GM19238 (cell line): ENCODE results near the gene CADPS.

Source experiments
- DNase-seq: peaks from one replicate; pipeline ENCODE4 v3.0.0; 2011; ENCODE audit warnings: low spot score; ENCODE audit not compliant: insufficient read length

Gene CADPS

GRCh38 chr3:62812631-62813030, 62.6 kb downstream of the CADPS start:
- no peak for DNase-seq

GRCh38 chr3:62811119-62811518, 64.1 kb downstream of the CADPS start:
- DNase-seq = no peak

GRCh38 chr3:62809369-62809768, 65.8 kb downstream of the CADPS start:
- no peak for DNase-seq

- no peak for DNase-seq
These were observed 69.5 kb downstream of the CADPS start for GRCh38 chr3:62805580-62806277.

GRCh38 chr3:62805106-62805505, 70.1 kb downstream of the CADPS start:
- no peak for DNase-seq

GRCh38 chr3:62803276-62803675, 71.9 kb downstream of the CADPS start:
- no peak for DNase-seq

DNA sequence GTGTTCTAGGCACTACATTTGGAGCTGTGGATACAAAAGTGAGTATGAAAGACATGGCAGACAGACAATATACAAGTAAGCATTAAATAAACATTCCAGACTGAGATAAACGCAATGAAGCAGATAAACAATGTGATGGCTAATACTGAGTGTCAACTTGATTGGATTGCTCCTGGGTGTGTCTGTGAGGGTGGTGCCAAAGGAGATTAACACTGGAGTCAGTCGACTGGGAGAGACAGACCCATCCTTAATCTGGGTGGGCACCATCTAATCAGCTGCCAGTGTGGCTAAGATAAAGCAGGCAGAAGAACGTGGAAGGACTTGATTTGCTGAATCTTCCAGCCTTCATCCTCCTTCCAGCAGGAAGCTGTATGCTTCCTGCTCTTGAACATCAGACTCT, 77.2 kb downstream of the CADPS start:
- DNase-seq = no peak

GRCh38 chr3:62797132-62797531, 78.1 kb downstream of the CADPS start:
- no peak for DNase-seq

GRCh38 chr3:62795978-62796657, 79.1 kb downstream of the CADPS start:
- no peak for DNase-seq

- no peak for DNase-seq
These were observed 81.3 kb downstream of the CADPS start for GRCh38 chr3:62793946-62794345.

DNA sequence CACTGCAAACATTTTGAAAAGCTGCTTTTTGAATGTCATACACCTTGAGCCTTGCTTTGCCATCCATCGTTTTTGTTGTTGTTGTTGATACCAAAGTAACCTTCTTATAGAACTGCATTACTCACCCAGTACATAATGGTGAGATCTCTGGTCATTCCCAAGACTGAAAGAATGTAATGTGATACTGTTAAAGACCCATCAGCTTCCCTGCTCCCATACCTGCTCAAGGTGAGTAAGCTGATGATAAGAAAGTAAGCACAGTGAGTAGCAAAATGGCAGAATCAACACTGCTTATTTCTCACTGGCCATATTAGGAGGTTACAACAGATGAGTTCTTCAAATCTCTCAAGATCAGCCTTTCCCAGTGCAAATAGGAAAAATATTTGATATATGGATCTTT, 89.8 kb downstream of the CADPS start:
- no peak for DNase-seq

- no peak for DNase-seq
These were observed 94.1 kb downstream of the CADPS start for GRCh38 chr3:62781121-62781520.

DNA sequence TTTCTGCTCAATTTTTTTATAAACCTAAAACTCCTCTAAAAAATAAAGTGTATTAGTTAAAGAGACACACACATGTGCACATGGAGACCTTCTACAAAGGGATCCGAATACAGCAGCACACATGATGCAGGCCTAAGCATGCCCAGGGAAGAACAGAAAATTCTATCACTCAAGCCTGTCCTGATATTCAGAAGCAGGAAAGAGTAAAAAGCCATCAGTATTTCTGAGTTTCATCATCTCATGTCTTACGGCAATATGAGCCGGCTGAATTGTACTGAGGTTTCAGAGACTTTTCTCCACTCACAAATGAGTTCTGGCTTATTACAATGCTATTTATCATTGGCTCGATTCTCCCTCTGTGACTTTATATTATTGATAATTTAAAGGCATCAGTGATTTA, 97.5 kb downstream of the CADPS start:
- DNase-seq = no peak

DNA sequence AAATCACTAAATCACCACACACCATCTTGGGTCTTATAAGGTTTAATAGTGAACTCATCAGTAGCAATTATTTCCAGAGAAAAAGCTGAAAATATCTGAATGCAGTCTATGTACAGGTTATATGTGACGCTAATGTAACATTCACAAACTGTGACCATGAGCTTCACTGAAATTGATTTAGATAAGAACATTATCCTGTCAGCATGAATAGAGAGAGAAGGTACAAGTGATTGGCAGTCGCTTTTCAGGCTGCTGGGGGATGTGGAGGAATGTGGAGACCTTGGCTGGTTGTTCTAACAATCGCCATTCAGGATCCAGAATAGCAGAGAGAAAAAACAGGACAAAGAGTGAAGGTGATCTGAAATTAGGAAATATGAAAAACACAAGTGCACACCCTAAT, 98.1 kb downstream of the CADPS start:
- DNase-seq = no peak

GRCh38 chr3:62774221-62774620, 101.0 kb downstream of the CADPS start:
- DNase-seq = no peak

DNA sequence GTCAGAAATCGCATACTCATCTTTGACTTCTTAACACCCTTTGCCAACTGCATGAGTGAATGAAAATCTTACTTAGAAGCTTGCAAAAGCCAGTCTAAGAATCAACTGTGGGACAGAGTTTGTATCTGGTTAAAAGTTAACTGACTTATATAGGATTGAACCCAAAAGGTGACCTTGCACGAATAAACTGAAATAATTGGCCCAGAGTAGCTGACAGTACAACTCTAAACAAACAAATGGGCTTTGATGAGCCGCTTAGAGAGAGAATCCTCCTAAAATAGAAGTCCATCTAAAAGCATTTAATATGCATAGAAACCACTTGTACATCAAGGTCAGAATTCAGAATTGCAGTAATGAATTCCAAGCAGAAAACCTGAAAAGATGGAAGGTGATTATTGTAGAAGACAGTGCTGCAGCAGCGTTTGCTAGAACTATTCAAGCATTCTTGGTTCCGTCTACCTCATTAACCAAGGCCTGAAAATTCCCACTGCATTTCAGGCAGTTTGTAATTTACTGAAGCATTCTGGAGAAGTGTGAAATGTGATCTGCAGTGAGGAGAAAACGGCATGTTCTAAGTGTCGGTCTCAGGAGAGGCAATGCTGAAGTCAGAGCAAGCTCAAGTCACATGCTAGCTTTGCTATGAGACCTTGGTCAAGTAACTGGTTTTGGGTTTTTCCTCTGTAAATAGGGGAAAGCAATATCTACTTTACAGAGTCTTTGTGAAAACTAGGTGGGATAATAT, 103.7 kb downstream of the CADPS start:
- no peak for DNase-seq

GRCh38 chr3:62768896-62769295, 106.3 kb downstream of the CADPS start:
- no peak for DNase-seq

- DNase-seq = no peak
These were observed 113.5 kb downstream of the CADPS start for GRCh38 chr3:62761711-62762110.

DNA sequence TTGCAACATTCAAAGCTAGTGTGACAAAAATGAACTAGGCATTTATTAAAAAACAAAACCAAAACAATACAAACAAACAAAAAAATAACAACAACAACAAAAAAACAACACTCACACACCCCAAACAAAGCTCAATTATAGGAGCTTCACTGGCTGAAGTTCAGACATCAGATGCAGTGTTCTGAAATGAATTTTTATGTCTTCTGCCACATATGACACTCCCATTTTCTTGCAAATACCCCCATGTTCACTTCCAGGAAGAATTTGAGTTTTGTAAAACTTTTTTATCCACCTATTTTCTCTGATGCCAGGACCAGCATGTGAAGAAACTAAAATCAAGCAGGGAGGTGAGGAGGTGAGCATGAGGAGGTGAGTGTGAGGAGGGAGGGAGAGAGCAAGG, 113.9 kb downstream of the CADPS start:
- no peak for DNase-seq

- DNase-seq = no peak
These were observed 116.7 kb downstream of the CADPS start for GRCh38 chr3:62758296-62759066.

GRCh38 chr3:62757045-62757444, 118.2 kb downstream of the CADPS start:
- no peak for DNase-seq

DNA sequence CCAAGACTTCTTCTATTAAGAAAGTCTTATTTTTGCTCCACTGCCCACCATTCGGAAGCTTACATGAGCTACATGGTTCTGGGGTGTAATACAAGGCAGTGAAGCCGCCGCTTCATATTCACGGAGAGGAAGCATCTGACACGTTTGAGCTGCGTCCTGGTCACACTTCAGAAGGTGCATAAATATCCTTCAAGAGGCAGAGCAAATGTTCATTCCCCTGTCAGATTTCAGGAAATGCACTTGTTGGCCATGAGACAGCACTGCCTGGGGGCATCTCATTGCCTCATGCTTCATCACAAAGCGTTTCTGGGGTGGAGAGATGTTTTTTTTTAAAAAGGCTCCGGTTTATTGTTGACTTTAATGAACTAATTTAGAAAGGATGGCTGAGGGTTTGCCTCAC, 119.9 kb downstream of the CADPS start:
- DNase-seq = no peak
